PC-3 (cell line): Measurements from ENCODE around the gene PAM16. TPM values are rescaled to one million over a fixed set of nuclear protein-coding genes. Genes with fewer than 3 reads are reported as not detected.

Experiments
- ATAC-seq: fragments of 200-7000 bp; cut with Tn5 transposase; 2 replicates; pipeline ENCODE4 v1.9.1; 2020; ENCODE audit warnings: mild to moderate bottlenecking, moderate library complexity
- BruUV-seq: library from RNA; stranded (reverse); fragments of 400-500 nt; replicated peaks from 2 replicates; lab custom pipeline; 2021; lab: Mats Ljungman, UMichigan
- CTCF ChIA-PET: fragments of 300-600 bp; sonication (Branson Sonifier 250); formaldehyde crosslinking; loops from one replicate; lab custom pipeline; 2022; ENCODE audit warnings: antibody characterized with exemption; lab: Charles Lee
- POLR2A ChIA-PET: fragments of 300-600 bp; sonication (Branson Sonifier 250); formaldehyde crosslinking; loops from one replicate; lab custom pipeline; 2022; ENCODE audit warnings: antibody characterized with exemption; ENCODE audit not compliant: unreplicated experiment; lab: Charles Lee
- DNase-seq: peaks from one replicate; pipeline ENCODE4 v3.0.0-alpha.2; 2015
- H2AFZ ChIP-seq: fragments of 300-600 bp; sonication (generic); 2 replicates; pipeline ENCODE4 v1.6.0; 2016; ENCODE audit warnings: antibody characterized with exemption, low read length
- H3F3A ChIP-seq: fragments of 300-600 bp; sonication (generic); one replicate; pipeline ENCODE4 v1.6.0; 2017; ENCODE audit warnings: antibody characterized with exemption, low read length, control low read depth, mild to moderate bottlenecking; ENCODE audit not compliant: unreplicated experiment
- H3K27ac ChIP-seq: fragments of 300-600 bp; sonication (generic); 2 replicates; pipeline ENCODE4 v1.5.1; 2016; ENCODE audit warnings: mild to moderate bottlenecking, low read length
- H3K27me3 ChIP-seq: fragments of 300-600 bp; sonication (generic); 2 replicates; pipeline ENCODE4 v1.6.1; 2016; ENCODE audit warnings: low read length, mixed read lengths
- H3K36me3 ChIP-seq: fragments of 300-600 bp; sonication (generic); 2 replicates; pipeline ENCODE4 v1.6.1; 2016; ENCODE audit warnings: low read depth, mixed run types, low read length, mixed read lengths
- H3K4me1 ChIP-seq: fragments of 300-600 bp; sonication (generic); 2 replicates; pipeline ENCODE4 v1.5.1; 2016; ENCODE audit warnings: low read length; ENCODE audit not compliant: insufficient read depth
- H3K4me2 ChIP-seq: fragments of 300-600 bp; sonication (generic); 2 replicates; pipeline ENCODE4 v1.6.0; 2016; ENCODE audit warnings: low read length
- H3K4me3 ChIP-seq: fragments of 300-600 bp; sonication (generic); 2 replicates; pipeline ENCODE4 v1.5.1; 2016; ENCODE audit warnings: mild to moderate bottlenecking, low read length, mixed read lengths
- H3K79me2 ChIP-seq: fragments of 300-600 bp; sonication (generic); 2 replicates; pipeline ENCODE4 v1.6.1; 2017; ENCODE audit warnings: low read length, mixed read lengths
- H3K9ac ChIP-seq: fragments of 300-600 bp; sonication (generic); 2 replicates; pipeline ENCODE4 v1.6.0; 2016; ENCODE audit warnings: mild to moderate bottlenecking, low read length
- H3K9me2 ChIP-seq: fragments of 300-600 bp; sonication (generic); replicated peaks from 2 replicates; pipeline ENCODE4 v1.6.1; 2016; ENCODE audit warnings: mixed run types, low read length, mixed read lengths
- H3K9me3 ChIP-seq: fragments of 300-600 bp; sonication (generic); 2 replicates; pipeline ENCODE4 v1.6.1; 2016; ENCODE audit warnings: low read length, mixed read lengths
- H4K20me1 ChIP-seq: fragments of 300-600 bp; sonication (generic); 2 replicates; pipeline ENCODE4 v1.6.1; 2016; ENCODE audit warnings: low read length, mixed read lengths
- EZH2 ChIP-seq: fragments of 300-600 bp; sonication (generic); IDR thresholded peaks from one replicate; pipeline ENCODE4 v1.6.1; 2017; ENCODE audit warnings: antibody characterized with exemption, mild to moderate bottlenecking, low read length; ENCODE audit not compliant: unreplicated experiment
- EZH2phosphoT487 ChIP-seq: fragments of 300-600 bp; sonication (generic); IDR thresholded peaks from 2 replicates; pipeline ENCODE4 v1.6.1; 2018; ENCODE audit warnings: mild to moderate bottlenecking, antibody characterized with exemption, low read length, borderline replicate concordance
- intact Hi-C: fragments of 100-400 bp; cut with micrococcal nuclease; formaldehyde crosslinking; loops from 2 replicates; pipeline ENCODE4 v1.9.0; 2023
- total RNA-seq: library from RNA; depleted of rRNA; stranded (reverse); fragments of >200 nt; gene quantifications from 2 replicates; pipeline ENCODE4 v1.2.3, GENCODE V29; 2014
- TF ChIP-seq, protein P1 (sequence below): fragments of 300-600 bp; sonication (generic); conservative IDR thresholded peaks from 2 replicates; pipeline ENCODE4 v1.5.1; 2017; ENCODE audit warnings: antibody characterized with exemption, low read depth, mild to moderate bottlenecking, low read length

Gene PAM16
- total RNA-seq, 1 experiment from 2014 or later = 95.5 TPM

DNA sequence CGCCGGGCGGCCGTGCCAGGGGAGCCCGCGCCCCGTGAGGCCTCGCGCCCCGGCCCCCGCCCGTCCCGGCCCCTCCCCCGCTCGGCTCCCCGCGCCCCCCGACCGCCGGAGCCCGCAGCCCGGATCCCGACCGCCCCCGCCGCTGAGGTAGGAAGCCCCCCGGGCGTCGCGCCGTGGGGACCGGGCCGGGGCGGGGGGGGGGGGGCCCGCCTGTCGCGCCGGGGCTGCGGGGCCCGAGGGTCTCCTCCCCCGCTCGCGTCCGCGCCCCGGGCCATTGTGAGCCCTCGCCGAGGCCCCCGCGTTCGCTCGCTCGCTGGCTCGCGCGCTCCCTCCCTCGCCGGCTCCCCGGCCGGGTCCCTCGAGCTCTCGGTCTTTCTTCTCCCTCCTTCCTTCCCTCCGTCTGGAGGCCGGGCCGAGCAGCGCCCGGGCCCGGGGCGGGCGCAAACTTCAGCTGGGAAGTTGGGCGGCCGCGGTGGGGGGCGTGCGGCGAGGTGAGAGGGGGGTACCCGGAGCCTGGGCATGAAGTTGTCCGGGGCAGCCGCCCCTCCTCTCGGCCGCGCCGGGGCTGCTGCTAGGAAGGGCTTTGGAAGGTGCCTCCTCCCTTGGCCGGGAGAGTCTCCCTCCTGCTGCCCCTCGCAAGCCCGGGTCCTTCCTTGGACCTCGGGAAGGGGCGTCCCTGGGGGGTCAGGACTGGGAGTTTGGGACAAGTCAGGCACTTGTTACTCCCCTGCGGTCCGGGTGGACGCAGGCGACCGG is 34.8 kb downstream of the PAM16 start:
- H3K79me2 ChIP-seq = peaks cover 50% of the 10 kb centered on the region
- H3K4me1 ChIP-seq = peaks cover 10% of the 10 kb centered on the region

DNA sequence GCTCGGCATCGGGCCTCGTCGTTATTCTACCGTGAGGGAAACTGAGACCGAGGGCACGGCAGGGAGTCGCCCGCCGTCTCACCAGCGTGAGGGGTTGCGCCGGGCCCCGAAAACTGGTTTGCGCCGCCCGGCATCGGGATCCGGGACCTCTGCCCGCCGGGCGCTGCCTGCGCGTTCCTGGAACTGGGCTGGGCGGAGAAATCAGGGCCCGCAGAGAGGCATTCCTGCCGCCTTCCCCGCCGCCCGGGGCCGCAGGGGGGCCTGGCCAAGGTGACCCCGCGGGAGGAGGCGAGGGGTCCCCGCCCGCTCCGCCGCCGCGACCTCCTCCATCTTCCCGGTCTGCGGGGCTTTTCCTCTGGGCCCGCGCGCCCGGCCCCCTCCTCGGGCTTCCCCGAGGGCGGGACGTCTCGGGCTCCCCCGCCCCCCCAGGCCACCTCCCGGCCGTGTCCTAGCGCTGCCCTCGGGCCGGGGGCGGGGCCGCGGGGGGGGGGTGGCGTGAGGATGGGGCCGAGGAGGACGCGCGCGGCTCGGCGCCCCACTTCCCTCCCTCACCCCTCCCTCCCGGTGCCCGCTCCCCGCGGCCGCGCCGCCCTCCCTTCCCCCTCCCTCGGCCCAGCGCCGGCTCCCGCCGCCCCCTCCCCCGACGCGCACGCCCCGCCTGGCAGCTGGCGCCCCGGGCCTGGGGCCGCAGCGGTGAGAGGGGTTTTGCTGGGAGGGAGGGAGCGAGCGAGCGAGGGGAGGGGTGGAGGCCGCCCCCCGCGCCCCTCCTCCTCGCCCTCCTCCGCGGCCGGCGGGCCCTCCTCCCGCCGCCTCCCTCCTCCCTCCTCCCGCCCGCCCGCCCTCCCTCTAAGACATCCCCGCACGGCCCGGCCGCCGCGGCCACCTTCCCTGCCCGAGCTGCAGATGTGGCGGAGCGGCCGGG is 35.7 kb downstream of the PAM16 start, which contains the start of gene GLIS2:
Gene GLIS2, plus strand, starts transcription at position 882 of the 922 bp plus-strand sequence. CDS start 16,214 bp downstream, outside the sequence.
- H3K9me2 ChIP-seq = no peaks in the 10 kb centered on the region
- peak; percentile 57 for DNase-seq
- intact Hi-C loops = loop anchor here (5.0 kb wide), 1 partner anchor 43 kb away; the partner anchor contains the start of gene TFAP4
- H3K4me1 ChIP-seq = peaks cover 10% of the 10 kb centered on the region
- BruUV-seq = no TSS peak
- H3F3A ChIP-seq = no peaks in the 10 kb centered on the region
- H3K4me3 ChIP-seq = peak within 1 kb of the TSS; percentile 75
- H2AFZ ChIP-seq = peak within 1 kb of the TSS; percentile 83
- H3K9me3 ChIP-seq = no peaks in the 10 kb centered on the region
- no peaks in the 10 kb centered on the region for H3K36me3 ChIP-seq
- CTCF ChIA-PET = interaction anchor here (0.6 to 1.7 kb wide), 2 partner anchors 25 to 399 kb away, joined by 6 to 8 read pairs; no protein-coding TSS in a partner anchor
- peak within 1 kb of the TSS; percentile 90 for H3K4me2 ChIP-seq
- ATAC-seq = peak; percentile 35
- no peak for TF ChIP-seq EZH2
- no peak for TF ChIP-seq EZH2phosphoT487
- TF ChIP-seq, protein P1, sequence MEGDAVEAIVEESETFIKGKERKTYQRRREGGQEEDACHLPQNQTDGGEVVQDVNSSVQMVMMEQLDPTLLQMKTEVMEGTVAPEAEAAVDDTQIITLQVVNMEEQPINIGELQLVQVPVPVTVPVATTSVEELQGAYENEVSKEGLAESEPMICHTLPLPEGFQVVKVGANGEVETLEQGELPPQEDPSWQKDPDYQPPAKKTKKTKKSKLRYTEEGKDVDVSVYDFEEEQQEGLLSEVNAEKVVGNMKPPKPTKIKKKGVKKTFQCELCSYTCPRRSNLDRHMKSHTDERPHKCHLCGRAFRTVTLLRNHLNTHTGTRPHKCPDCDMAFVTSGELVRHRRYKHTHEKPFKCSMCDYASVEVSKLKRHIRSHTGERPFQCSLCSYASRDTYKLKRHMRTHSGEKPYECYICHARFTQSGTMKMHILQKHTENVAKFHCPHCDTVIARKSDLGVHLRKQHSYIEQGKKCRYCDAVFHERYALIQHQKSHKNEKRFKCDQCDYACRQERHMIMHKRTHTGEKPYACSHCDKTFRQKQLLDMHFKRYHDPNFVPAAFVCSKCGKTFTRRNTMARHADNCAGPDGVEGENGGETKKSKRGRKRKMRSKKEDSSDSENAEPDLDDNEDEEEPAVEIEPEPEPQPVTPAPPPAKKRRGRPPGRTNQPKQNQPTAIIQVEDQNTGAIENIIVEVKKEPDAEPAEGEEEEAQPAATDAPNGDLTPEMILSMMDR = no peak
- no peaks in the 10 kb centered on the region for H3K27me3 ChIP-seq
- POLR2A ChIA-PET = interaction anchor here (0.5 to 0.7 kb wide), 2 partner anchors 41 to 132 kb away, joined by 3 to 4 read pairs; no protein-coding TSS in a partner anchor
- H4K20me1 ChIP-seq = no peaks in the 10 kb centered on the region
- no peak within 1 kb of the TSS for H3K27ac ChIP-seq
- H3K9ac ChIP-seq = peak within 1 kb of the TSS; percentile 41
- H3K79me2 ChIP-seq = peaks cover 42% of the 10 kb centered on the region

More for the DNA sequence above, 34.8 kb downstream of the PAM16 start:
- Histone ChIP-seq H3K36me3 (no peaks in the 10 kb centered on the region), H3K4me3 (peak overlapping the region; percentile 75), H3K4me2 (peak overlapping the region; percentile 89), H3K27me3 (no peaks in the 10 kb centered on the region), H3K9me3 (no peaks in the 10 kb centered on the region), H3K9me2 (no peaks in the 10 kb centered on the region), H3K27ac (no peak overlapping the region), H4K20me1 (no peaks in the 10 kb centered on the region), H3F3A (no peaks in the 10 kb centered on the region), H2AFZ (peak overlapping the region; percentile 43; the same call in 1 of the 2 replicates), H3K9ac (peak overlapping the region; percentile 41; the same call in 1 of the 2 replicates)
- peak; percentile 16 for DNase-seq
- no TSS peak for BruUV-seq
- POLR2A ChIA-PET = interaction anchor here (0.7 kb wide), 1 partner anchor 133 kb away, joined by 4 read pairs; no protein-coding TSS in a partner anchor
- CTCF ChIA-PET = interaction anchor here (0.6 to 1.7 kb wide), 2 partner anchors 26 to 400 kb away, joined by 6 to 8 read pairs; no protein-coding TSS in a partner anchor
- peak; percentile 23 for ATAC-seq
- intact Hi-C loops = loop anchor here (5.0 kb wide), 1 partner anchor 44 kb away; the partner anchor contains the start of gene TFAP4
- no peak for TF ChIP-seq EZH2
- TF ChIP-seq, protein P1 = no peak
